ENCODE results near the gene TAF7. TPM values are rescaled to one million over a fixed set of nuclear protein-coding genes. Genes with fewer than 3 reads are reported as not detected.
"Not testable (repeated sequence)": the region's sequence is repeated elsewhere in the genome, so short reads cannot be mapped to it uniquely, and the experiment has no call there.

The TAF7 gene
- total RNA-seq, 4 donors from 2014 or later = 47.3 to 70.3 (median 62.7) TPM

DNA sequence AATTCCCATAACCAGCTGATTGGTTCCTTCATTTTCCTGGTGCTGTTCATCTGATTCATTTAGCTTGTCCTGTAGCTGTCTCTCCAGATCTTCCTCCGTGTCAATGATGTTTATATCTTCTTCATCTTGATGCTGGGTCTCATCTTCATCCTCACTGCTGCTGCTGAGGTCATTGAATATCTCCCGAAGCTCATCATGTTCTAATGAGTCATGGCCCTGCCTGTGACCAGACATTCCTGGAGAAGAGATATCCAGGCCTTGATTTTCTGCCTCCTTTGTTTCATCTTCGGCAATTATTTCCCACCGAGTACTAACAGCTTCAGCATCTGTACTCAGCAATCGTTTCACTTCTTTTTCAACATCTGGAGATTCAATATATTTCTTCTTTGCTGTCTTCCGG is 1.4 kb downstream of the TAF7 start:
- no peaks in the 10 kb centered on the region for H3K27me3 ChIP-seq
- 97% methylated on average over 6 of the region's 6 CpGs for WGBS
- peaks cover 52% of the 10 kb centered on the region for H3K9me3 ChIP-seq
- H3K4me1 ChIP-seq = peaks cover 7% of the 10 kb centered on the region
- H3K27ac ChIP-seq = no peak overlapping the region
- peaks cover 28% of the 10 kb centered on the region for H3K36me3 ChIP-seq
- no peak for DNase-seq (ENCODE audit: low spot score in 2 of 2)
- TF ChIP-seq POLR2AphosphoS5 (IDR thresholded peaks at IDR 0.05) = no peak
- TF ChIP-seq, protein P1, sequence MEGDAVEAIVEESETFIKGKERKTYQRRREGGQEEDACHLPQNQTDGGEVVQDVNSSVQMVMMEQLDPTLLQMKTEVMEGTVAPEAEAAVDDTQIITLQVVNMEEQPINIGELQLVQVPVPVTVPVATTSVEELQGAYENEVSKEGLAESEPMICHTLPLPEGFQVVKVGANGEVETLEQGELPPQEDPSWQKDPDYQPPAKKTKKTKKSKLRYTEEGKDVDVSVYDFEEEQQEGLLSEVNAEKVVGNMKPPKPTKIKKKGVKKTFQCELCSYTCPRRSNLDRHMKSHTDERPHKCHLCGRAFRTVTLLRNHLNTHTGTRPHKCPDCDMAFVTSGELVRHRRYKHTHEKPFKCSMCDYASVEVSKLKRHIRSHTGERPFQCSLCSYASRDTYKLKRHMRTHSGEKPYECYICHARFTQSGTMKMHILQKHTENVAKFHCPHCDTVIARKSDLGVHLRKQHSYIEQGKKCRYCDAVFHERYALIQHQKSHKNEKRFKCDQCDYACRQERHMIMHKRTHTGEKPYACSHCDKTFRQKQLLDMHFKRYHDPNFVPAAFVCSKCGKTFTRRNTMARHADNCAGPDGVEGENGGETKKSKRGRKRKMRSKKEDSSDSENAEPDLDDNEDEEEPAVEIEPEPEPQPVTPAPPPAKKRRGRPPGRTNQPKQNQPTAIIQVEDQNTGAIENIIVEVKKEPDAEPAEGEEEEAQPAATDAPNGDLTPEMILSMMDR (IDR thresholded peaks at IDR 0.05) = no peak
- TF ChIP-seq POLR2A (IDR thresholded peaks at IDR 0.05) = no peak
- TF ChIP-seq EP300 (IDR thresholded peaks at IDR 0.05) = no peak
- H3K4me3 ChIP-seq = no peak overlapping the region

DNA sequence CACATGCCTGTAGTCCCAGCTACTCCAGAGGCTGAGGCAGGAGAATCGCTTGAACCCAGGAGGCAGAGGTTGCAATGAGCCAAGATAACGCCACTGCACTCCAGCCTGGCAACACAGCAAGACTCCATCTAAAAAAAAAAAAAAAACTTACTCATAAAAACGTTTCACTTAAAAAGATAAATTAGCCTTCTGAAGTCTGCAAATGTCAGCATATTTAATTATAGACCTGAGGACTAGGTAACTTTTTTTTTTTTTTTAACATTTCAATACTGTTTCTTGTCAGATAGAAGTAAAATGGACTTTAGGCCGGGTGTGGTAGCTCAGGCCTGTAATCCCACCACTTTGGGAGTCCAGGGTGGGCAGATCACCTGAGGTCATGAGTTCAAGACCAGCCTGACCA is 3.6 kb downstream of the TAF7 start:
- not testable (repeated sequence) for H3K27me3 ChIP-seq; H3K4me3 ChIP-seq; DNase-seq (ENCODE audit: low spot score in 2 of 2); H3K4me1 ChIP-seq; H3K27ac ChIP-seq
- Histone ChIP-seq H3K9me3 (peaks cover 68% of the 10 kb centered on the region), H3K36me3 (peaks cover 28% of the 10 kb centered on the region)
- WGBS = 88% methylated on average over 4 of the region's 4 CpGs

DNA sequence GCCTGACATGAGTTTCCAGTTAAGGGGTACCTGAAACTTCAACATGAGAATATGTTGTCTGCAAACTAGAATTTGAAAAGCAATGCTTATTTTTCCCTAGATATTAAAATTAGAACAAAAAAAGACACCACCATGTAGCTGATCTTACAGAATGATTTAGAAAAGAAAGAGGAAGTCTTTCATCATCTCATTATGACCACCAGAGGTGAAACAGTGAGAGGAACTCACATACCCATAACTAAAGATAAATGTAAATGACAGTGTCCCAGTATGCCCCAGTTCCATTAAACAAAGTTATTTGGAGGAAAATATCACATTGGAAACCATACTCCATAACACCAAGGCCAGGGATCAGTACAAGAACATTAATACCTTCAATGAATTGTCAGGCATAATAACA is 6.9 kb downstream of the TAF7 start:
- Histone ChIP-seq H3K36me3 (peaks cover 21% of the 10 kb centered on the region), H3K4me1 (no peaks in the 10 kb centered on the region), H3K27me3 (no peaks in the 10 kb centered on the region), H3K9me3 (peaks cover 78% of the 10 kb centered on the region), H3K4me3 (no peak overlapping the region), H3K27ac (no peak overlapping the region)
- no peak for DNase-seq (ENCODE audit: low spot score in 2 of 2)
- TF ChIP-seq EP300 (IDR thresholded peaks at IDR 0.05) = no peak
- TF ChIP-seq, protein P1 (IDR thresholded peaks at IDR 0.05) = no peak
- TF ChIP-seq POLR2AphosphoS5 (IDR thresholded peaks at IDR 0.05) = no peak
- TF ChIP-seq POLR2A (IDR thresholded peaks at IDR 0.05) = no peak

DNA sequence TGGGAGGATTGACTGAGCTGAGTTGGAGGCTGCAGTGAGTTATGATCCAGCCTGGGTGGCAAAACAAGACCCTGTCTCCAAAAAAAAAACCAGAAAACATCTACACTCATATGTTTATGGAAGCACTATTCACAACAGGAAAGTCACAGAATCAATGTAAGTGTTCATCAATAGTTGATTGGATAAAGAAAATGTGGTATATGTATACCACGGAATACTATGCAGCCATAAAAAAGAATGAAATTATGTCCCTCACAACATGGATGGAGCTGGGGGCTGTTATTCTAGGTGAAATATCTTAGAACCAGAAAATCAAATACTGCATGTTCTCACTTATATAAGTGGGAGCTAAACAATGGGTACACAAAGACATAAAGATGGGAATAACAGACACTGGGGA is 14.0 kb downstream of the TAF7 start:
- peaks cover 77% of the 10 kb centered on the region for H3K9me3 ChIP-seq
- TF ChIP-seq EP300 (IDR thresholded peaks at IDR 0.05) = no peak
- no peak for TF ChIP-seq POLR2AphosphoS5 (IDR thresholded peaks at IDR 0.05)
- TF ChIP-seq, protein P1 (IDR thresholded peaks at IDR 0.05) = no peak
- TF ChIP-seq POLR2A (IDR thresholded peaks at IDR 0.05) = no peak
- no peak overlapping the region for H3K4me3 ChIP-seq
- H3K36me3 ChIP-seq = no peaks in the 10 kb centered on the region
- H3K27ac ChIP-seq = no peak overlapping the region
- DNase-seq (ENCODE audit: low spot score in 2 of 2) = no peak
- H3K27me3 ChIP-seq = no peaks in the 10 kb centered on the region
- 100% methylated on average over 1 of the region's 1 CpG for WGBS
- H3K4me1 ChIP-seq = no peaks in the 10 kb centered on the region

DNA sequence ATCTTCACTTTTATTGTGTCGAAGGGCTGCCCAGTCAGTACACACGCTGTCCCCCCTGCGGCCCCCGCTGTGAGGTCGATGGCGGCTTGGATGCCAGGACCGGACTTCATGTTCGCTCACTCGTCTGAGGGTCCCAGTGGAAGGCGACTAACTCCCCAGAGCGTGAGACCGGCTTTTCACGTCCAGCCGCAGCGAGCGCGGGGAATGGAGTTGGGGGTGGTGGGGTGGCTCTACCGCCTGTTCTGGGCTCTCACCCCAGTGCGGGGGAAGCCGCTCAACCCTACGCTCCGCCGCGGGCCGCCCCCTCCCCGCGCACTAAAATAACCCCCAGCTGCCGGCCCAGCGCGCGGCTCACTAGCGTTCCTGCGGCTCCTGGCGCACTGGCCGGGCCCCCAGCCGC is 16.8 kb downstream of the TAF7 start, which contains the start of gene SLC25A2:
Gene SLC25A2, minus strand, starts transcription at position 294 of the 400 bp plus-strand sequence. Its CDS starts 184 bp downstream, at position 110.
- H3K27me3 ChIP-seq = no peaks in the 10 kb centered on the region
- H3K9me3 ChIP-seq = peaks cover 87% of the 10 kb centered on the region
- H3K4me1 ChIP-seq = no peaks in the 10 kb centered on the region
- DNase-seq (ENCODE audit: low spot score in 2 of 2) = no peak
- 38% methylated on average over 22 of the region's 36 CpGs for WGBS
- H3K36me3 ChIP-seq = no peaks in the 10 kb centered on the region
- TF ChIP-seq, protein P1 (IDR thresholded peaks at IDR 0.05) = no peak
- TF ChIP-seq POLR2A (IDR thresholded peaks at IDR 0.05) (no peak), EP300 (IDR thresholded peaks at IDR 0.05) (no peak), POLR2AphosphoS5 (IDR thresholded peaks at IDR 0.05) (no peak)
- H3K27ac ChIP-seq = no peak within 1 kb of the TSS
- H3K4me3 ChIP-seq = no peak within 1 kb of the TSS

DNA sequence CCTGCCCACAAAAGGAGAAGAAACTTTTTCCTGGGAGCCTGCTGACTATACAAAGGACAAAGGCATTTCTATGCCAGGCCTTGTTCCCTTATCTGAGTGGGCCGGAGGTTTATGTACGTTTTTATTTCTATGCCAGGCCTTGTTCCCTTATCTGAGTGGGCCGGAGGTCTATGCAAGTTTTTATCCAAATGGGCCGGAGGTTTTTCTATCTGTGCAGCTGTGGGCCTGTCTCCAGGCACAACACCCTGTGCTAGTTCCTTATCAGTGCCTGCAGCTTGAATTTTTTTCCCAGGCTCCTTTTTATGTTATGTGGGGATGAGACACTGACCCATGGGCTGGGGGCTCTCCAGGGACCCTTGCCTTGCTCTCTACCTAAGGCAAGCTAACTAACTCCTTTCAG is 22.2 kb downstream of the TAF7 start:
- Histone ChIP-seq H3K27me3 (no peaks in the 10 kb centered on the region), H3K4me1 (no peaks in the 10 kb centered on the region), H3K9me3 (peaks cover 84% of the 10 kb centered on the region), H3K4me3 (no peak overlapping the region), H3K36me3 (peaks cover 15% of the 10 kb centered on the region), H3K27ac (no peak overlapping the region)
- no peak for DNase-seq (ENCODE audit: low spot score in 2 of 2)
- WGBS = 96% methylated on average over 4 of the region's 4 CpGs
- TF ChIP-seq POLR2AphosphoS5 (IDR thresholded peaks at IDR 0.05) (no peak), EP300 (IDR thresholded peaks at IDR 0.05) (no peak), POLR2A (IDR thresholded peaks at IDR 0.05) (no peak)
- TF ChIP-seq, protein P1 (IDR thresholded peaks at IDR 0.05) = no peak
